Measurements from ENCODE around the gene PRR19. TPM values are rescaled to one million over a fixed set of nuclear protein-coding genes. Genes with fewer than 3 reads are reported as not detected.

PRR19 gene
- total RNA-seq, 1 donor from 2014 or later, result 0.71 TPM

DNA sequence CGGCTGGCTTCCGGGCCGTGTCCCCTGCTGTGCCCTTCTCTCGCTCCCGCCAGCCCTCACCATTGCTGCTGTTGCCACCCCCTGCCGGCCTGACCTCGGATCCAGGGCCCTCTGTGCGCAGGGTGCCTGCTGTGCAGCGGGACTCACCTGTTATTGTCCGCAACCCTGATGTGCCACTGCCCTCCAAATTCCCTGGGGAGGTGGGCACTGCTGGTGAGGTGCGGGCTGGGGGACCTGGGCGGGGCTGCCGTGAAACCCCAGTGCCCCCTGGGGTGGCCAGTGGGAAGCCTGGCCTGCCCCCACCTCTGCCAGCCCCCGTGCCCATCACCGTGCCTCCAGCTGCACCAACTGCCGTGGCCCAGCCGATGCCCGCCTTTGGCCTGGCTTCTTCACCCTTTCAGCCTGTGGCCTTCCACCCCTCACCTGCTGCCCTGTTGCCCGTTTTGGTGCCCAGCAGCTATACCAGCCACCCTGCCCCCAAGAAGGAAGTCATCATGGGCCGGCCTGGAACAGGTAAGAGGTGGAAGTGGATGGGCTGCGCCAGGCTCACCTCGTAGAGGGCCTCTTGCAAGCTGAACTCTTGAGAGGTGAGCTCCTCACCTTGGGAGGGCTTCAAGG lies 27.8 kb upstream of the PRR19 start:
- Histone ChIP-seq H3K4me1 (peaks cover 65% of the 10 kb centered on the region), H3K27ac (no peak overlapping the region), H3K4me3 (no peak overlapping the region), H3K9me3 (no peaks in the 10 kb centered on the region), H3K27me3 (ENCODE audit: low read depth) (no peaks in the 10 kb centered on the region), H3K36me3 (peaks cover 35% of the 10 kb centered on the region)
- DNase-seq (peak; percentile 42), ATAC-seq (no peak)
- no peak for TF ChIP-seq CTCF (IDR thresholded peaks at IDR 0.05)
- intact Hi-C loops (cut with DNase I), result no loop called here

DNA sequence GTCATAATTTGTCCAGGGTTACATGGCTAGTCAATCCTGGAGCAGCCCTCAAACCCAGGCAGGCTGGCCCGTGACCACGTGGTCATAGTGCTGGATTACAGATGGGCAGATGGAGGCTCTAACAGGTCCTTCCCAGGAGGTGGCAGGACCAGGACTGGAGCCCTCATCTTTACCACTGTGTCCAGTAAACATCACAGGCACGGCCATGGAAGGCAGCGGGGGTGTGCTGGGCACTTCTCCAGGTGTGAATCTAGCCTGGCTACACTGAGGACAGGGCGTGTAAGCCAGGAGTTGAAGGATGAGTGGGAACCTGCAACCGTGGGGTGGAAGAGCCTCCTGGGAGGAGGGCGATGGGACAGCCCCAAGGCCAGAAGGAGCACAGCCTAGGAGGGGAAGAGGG lies 26.8 kb upstream of the PRR19 start:
- Histone ChIP-seq H3K27ac (no peak overlapping the region), H3K27me3 (ENCODE audit: low read depth) (no peaks in the 10 kb centered on the region), H3K4me1 (peaks cover 67% of the 10 kb centered on the region), H3K9me3 (no peaks in the 10 kb centered on the region), H3K4me3 (no peak overlapping the region), H3K36me3 (peaks cover 35% of the 10 kb centered on the region)
- DNase-seq, result no peak
- no peak for TF ChIP-seq CTCF (IDR thresholded peaks at IDR 0.05)
- intact Hi-C loops (cut with DNase I), result no loop called here
- no peak for ATAC-seq

DNA sequence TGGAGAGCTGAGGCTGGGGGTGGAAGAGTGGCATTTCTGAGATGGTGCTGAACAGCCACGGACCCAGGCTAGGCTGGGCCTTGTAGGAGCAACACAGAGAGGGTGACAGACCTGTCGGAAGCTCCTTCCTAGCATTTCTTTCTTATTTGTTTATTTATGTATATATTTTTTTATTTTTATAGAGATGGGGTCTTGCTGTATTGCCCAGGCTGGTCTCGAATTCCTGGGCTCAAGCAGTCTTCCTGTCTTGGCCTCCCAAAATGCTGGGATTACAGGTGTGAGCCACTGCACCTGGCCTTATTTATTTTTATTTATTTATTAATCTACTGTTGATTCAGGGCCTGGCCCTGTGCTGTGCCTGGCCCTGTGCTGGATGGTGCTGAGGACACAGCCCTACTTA lies 26.4 kb upstream of the PRR19 start:
- Histone ChIP-seq H3K4me1 (peaks cover 63% of the 10 kb centered on the region), H3K36me3 (peaks cover 35% of the 10 kb centered on the region), H3K27me3 (ENCODE audit: low read depth) (no peaks in the 10 kb centered on the region), H3K9me3 (no peaks in the 10 kb centered on the region), H3K27ac (no peak overlapping the region), H3K4me3 (no peak overlapping the region)
- intact Hi-C loops (cut with DNase I), result no loop called here
- DNase-seq (no peak), ATAC-seq (no peak)
- no peak for TF ChIP-seq CTCF (IDR thresholded peaks at IDR 0.05)

DNA sequence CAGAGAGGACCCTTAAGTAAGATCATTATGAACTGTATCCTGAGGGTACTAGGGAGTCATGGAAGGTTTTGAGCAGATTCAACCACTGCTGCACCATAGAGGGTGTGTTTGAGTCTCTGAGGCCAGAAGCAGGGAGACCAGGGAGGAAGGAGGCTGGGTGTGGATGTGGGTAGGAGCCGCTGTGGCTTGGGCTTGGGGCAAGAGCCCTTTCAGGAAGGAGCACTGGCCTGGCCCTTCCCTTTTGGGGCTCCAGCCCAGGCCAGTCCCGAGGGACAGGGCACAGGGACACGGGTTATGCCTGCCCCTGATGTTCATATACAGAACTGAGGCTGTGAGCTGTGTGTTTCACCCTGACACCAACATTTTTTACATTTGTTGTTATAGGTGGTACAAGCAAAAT lies 25.6 kb upstream of the PRR19 start:
- ATAC-seq, result no peak
- Histone ChIP-seq H3K9me3 (no peaks in the 10 kb centered on the region), H3K36me3 (peaks cover 35% of the 10 kb centered on the region), H3K27me3 (ENCODE audit: low read depth) (no peaks in the 10 kb centered on the region), H3K4me1 (peaks cover 59% of the 10 kb centered on the region), H3K27ac (no peak overlapping the region), H3K4me3 (no peak overlapping the region)
- TF ChIP-seq CTCF (IDR thresholded peaks at IDR 0.05), result no peak
- no peak for DNase-seq
- intact Hi-C loops (cut with DNase I), result no loop called here

GRCh38 chr19:42276821-42277220 lies 25.1 kb upstream of the PRR19 start:
- H3K27me3 ChIP-seq (ENCODE audit: low read depth), result no peaks in the 10 kb centered on the region
- ATAC-seq (no peak), DNase-seq (no peak)
- no peaks in the 10 kb centered on the region for H3K9me3 ChIP-seq
- H3K36me3 ChIP-seq, result peaks cover 35% of the 10 kb centered on the region
- intact Hi-C loops (cut with DNase I), result no loop called here
- peak overlapping the region; percentile 85 for H3K27ac ChIP-seq
- no peak overlapping the region for H3K4me3 ChIP-seq
- H3K4me1 ChIP-seq, result peaks cover 61% of the 10 kb centered on the region
- TF ChIP-seq CTCF (IDR thresholded peaks at IDR 0.05), result no peak
